PC-9 (cell line): ENCODE data around the gene STK31.

Experiments
- CTCF ChIP-seq: fragments of 200-600 bp; sonication (generic); conservative IDR thresholded peaks from 2 replicates; pipeline ENCODE4 v1.6.1; 2017; ENCODE audit warnings: mixed run types, antibody characterized with exemption, mild to moderate bottlenecking, moderate library complexity
- EZH2 ChIP-seq: fragments of 200-600 bp; sonication (generic); IDR thresholded peaks from 2 replicates; pipeline ENCODE4 v1.8.0; 2017; ENCODE audit warnings: antibody characterized with exemption, low read depth

GRCh38 chr7:23864973-23865372 lies 155.0 kb downstream of the STK31 start:
- no peak for TF ChIP-seq CTCF
- no peak for TF ChIP-seq EZH2
